GM18907 (cell line): ENCODE results near the gene HAAO.
"Not testable (repeated sequence)": the region's sequence is repeated elsewhere in the genome, so short reads cannot be mapped to it uniquely, and the experiment has no call there.

Experiments
- ATAC-seq: cut with Tn5 transposase; IDR thresholded peaks from one replicate; pipeline ENCODE4 v1.9.1; 2021; ENCODE audit warnings: mild to moderate bottlenecking, moderate library complexity; ENCODE audit not compliant: unreplicated experiment

The HAAO gene

GRCh38 chr2:42752816-42753813 lies 39.3 kb downstream of the HAAO start:
- no peak for ATAC-seq

GRCh38 chr2:42752314-42752713 lies 40.1 kb downstream of the HAAO start:
- ATAC-seq = peak; percentile 48

DNA sequence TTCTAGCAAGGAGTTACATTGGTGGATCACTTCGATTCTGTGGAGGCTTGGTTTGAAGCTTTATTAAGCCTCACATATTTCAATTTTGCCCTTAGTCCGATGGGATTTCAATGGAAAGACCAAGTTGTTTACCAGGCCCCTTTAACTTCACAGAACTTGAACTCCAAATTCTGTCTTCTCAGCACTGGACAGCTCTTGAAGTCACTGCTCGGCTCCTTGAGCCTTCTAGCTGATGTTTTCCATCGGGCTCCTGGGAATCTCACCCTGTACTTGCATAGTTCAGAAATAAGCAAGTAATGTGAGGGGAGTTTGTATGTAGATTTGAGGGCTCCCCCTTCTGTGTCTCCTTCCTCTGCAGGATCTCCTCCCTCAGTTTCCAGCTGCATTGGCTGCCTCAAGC lies 43.5 kb downstream of the HAAO start:
- ATAC-seq = no peak

DNA sequence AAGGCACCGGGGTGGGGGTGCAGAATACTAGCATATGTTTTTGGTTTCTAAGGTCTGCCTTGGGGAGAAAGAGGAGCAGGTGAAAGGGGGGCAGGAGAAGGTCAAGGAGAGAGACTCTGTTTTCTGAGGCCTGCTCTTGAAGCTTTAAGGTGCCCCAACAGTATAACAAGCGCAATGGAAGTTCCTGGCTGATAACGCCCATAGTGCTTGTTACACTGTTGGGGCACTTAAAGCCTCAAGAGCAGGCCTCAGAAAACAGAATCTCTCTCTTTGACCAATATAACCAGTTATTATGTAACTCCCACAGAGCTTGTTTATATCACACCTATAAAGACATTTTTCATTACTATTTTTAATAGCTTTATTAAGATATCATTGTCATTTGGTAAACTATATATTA lies 45.0 kb downstream of the HAAO start:
- ATAC-seq = no peak

DNA sequence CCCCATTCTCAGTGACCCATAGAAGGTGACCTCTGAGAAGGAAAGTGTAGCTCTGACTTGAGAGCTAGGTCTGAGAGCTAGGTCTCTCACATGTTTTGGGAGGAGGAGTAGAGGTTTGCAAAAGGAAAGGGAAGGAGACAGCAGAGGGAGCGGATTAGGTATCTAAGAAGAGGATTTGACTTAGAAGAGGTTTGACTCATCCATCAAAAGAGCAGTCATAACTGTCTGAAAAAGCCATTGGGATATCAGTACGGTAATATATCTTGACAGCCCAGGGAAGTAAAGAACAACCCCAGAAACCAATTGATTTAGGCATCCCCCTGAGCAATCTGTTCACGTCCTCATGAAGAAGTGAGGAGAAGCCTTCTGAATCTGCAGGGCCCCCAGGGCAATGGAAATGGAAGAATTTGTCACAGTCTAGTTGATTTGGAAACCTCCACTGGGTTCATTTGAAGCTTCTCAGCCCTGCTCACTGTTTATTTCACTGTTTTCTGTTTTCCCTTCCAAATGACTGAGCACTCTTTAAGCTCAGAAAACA lies 47.8 kb downstream of the HAAO start:
- ATAC-seq = no peak

- no peak for ATAC-seq
Measured at GRCh38 chr2:42743659-42743990, 48.8 kb downstream of the HAAO start.

- no peak for ATAC-seq
Measured at GRCh38 chr2:42742740-42743658, 49.4 kb downstream of the HAAO start.

GRCh38 chr2:42741140-42741539 lies 51.2 kb downstream of the HAAO start:
- no peak for ATAC-seq

DNA sequence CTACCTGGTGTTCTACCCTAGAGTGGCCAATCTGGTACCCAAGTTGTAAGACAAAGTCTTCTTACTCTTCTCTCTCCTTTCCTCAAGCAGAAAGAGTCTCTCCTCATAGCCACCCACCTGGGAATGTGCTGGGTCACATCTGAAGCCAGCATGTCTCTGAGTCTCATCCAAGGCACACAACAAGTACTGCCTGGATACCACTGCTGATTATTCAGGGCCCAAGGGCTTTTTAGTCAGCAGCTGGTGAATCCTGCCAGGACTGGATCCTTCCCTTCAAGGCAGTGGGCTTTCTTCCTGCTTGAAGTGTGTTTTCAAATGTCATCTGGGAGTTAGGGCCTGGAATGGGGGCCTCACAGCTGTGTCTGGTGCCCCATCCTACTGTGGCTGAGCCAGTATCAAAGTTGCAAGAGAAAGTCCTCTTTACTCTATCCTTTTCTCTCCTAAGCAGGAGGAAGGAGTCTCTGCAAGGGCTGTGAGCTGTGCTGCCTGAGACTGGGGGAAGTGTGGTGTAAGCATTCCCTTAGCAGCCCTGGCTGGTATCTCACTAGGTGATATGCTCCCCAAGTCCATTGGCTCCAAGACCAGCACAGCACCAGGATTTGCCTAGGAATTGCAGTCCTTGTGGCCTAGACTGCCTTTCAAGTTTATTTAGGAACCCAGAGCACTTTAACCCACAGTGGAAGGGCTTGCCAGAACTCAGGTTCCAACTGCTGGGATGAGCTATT lies 55.6 kb downstream of the HAAO start:
- no peak for ATAC-seq

- no peak for ATAC-seq
Measured at GRCh38 chr2:42733852-42734251, 58.5 kb downstream of the HAAO start.

GRCh38 chr2:42731316-42731715 lies 61.1 kb downstream of the HAAO start:
- not testable (repeated sequence) for ATAC-seq

DNA sequence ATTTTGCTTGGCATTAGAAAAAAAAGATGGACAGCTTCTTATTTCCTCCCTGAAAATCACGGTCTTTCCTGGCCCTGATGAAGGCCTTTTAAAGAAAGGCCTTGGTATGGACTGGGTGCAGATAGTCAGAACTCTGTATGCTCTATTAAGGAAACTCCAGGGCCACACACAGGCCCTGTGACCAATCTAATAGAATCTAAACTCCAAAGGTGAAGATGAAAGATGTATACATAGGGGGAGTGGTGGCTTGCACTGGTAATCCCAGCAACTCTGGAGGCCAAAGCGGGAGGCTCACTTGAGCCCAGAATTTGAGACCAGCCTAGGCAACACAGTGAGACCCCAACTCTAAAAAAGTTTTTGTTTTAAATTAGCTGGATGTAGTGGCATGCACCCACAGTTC lies 65.7 kb downstream of the HAAO start:
- no peak for ATAC-seq

DNA sequence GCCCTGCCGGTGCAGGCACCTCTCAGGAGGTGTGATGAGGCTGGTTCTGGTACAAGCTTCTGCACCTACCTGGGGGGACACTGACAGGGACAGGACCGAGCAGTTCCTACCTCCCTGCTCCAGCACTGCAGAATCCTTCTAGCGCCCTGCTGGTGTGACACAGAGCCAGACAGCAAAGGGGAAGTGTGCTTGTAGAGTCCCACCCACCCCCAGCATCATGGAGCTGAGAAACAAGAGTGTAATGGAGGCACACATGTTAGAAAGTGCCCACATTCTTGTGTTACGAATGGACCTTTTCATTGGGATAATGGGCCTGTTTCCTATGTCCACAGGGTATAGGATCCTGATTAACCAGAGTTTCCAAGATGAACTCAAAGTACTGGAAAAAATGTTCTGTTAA lies 66.7 kb downstream of the HAAO start:
- ATAC-seq = no peak

DNA sequence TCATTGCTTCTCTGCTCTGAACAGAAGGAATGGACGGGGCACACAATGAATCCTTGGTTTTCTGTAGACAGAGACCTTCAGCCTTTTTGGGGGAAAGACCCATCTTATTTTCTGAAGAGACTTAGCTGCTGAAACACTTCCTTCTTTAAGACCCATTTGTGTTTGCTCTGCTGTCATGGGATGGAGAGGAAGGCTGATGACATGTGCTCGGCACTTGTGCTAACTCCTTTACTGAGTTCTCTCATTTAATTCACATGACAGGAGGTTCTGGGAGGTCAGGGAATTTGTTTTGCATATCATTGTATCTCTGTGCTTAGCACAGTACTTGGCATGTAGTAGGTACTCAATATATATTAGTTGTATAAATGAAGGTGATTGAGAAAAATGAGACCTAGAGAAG lies 67.5 kb downstream of the HAAO start:
- no peak for ATAC-seq

GRCh38 chr2:42723465-42723864 lies 68.9 kb downstream of the HAAO start:
- no peak for ATAC-seq

- ATAC-seq = peak; percentile 97
Measured at GRCh38 chr2:42722320-42723190, 69.8 kb downstream of the HAAO start.

GRCh38 chr2:42721898-42722297 lies 70.5 kb downstream of the HAAO start:
- no peak for ATAC-seq
